Testis (tissue), 3 donors: ENCODE results near the gene SLCO4A1. TPM values are rescaled to one million over a fixed set of nuclear protein-coding genes. Genes with fewer than 3 reads are reported as not detected.

Experiments
- DNase-seq: peaks from one replicate; pipeline ENCODE4 v3.0.0-alpha.2; 2019
- H3K27ac ChIP-seq, 2 donors: fragments of 200-600 bp; sonication (generic); one replicate each; pipeline ENCODE4 v1.5.1; 2019
- H3K27me3 ChIP-seq: fragments of 200-600 bp; sonication (generic); one replicate; pipeline ENCODE4 v1.5.1; 2019
- H3K36me3 ChIP-seq: fragments of 200-600 bp; sonication (generic); one replicate; pipeline ENCODE4 v1.5.1; 2017; ENCODE audit warnings: low read depth; ENCODE audit errors: missing control alignments
- H3K4me1 ChIP-seq: fragments of 200-600 bp; sonication (generic); one replicate; pipeline ENCODE4 v1.5.1; 2019
- H3K4me3 ChIP-seq, 2 donors: fragments of 200-600 bp; sonication (generic); one replicate each; pipeline ENCODE4 v1.5.1; 2017 to 2019
- H3K9me3 ChIP-seq: fragments of 200-600 bp; sonication (generic); one replicate; pipeline ENCODE4 v1.5.1; 2017
- POLR2A ChIP-seq: fragments of 450-650 bp; IDR thresholded peaks from one replicate; pipeline ENCODE4 v1.6.1; 2017; ENCODE audit warnings: antibody characterized with exemption, mild to moderate bottlenecking, moderate library complexity
- WGBS, 2 donors: methylation state at CpG; one replicate each; pipeline ENCODE4 v1.1.5; 2018; 5-methylcytosine and 5-hydroxymethylcytosine counted together
- intact Hi-C: fragments of 100-400 bp; cut with DNase I; formaldehyde crosslinking; loops from one replicate; pipeline ENCODE4 v1.15.1; 2023; ENCODE audit warnings: low total_unique reads
- polyA plus RNA-seq: library from polyadenylated mRNA; stranded (reverse); fragments of 350-450 nt; fragmentation: Illumina TruSeq; extraction: RNeasy Lipid Tissue Mini Kit (QIAGEN cat#74804); gene quantifications from one replicate; pipeline ENCODE4 v1.2.3, GENCODE V29; 2014; ENCODE audit warnings: low read depth, low replicate concordance; ENCODE audit not compliant: insufficient read depth
- total RNA-seq, 2 donors: library from RNA; depleted of rRNA; stranded (reverse); fragments of >200 nt; gene quantifications; one replicate each; pipeline ENCODE4 v1.2.3, GENCODE V29; 2016
- TF ChIP-seq, protein P1 (sequence below), 3 experiments: fragments of 450-650 bp in 2 of 3; fragments of 200-600 bp in 1 of 3; sonication (generic) in 1 of 3; IDR thresholded peaks; one replicate each; pipeline ENCODE4 v1.5.1; 2016 to 2019; ENCODE audit warnings: antibody characterized with exemption in 3 of 3, mild to moderate bottlenecking in 2 of 3, moderate library complexity in 1 of 3

SLCO4A1 gene
- total and polyA plus RNA-seq, 3 donors from 2014 or later: 4.2 to 14.2 (median 9.8) TPM

DNA sequence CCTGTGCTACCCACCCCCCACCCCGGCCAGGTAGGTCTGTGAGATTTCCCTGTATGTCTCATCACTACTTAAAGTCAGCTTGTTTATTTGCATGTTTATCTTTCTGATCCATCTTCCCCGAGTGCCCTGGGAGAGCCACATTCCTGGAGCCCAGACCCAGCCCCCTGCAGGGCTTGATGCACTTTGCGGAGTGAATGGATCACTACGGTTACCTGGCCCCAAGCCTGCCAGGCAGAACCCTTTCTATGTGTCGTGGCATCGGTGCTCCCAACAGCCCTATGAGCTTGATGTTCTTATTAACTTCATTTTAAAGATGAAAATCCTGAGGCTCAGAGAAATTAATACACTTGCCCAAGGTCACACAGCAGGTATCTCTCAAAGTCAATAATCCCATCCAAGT, 13.6 kb upstream of the SLCO4A1 start:
- Histone ChIP-seq H3K27me3 (no peaks in the 10 kb centered on the region), H3K4me3 (no peak overlapping the region), H3K9me3 (no peaks in the 10 kb centered on the region), H3K27ac (no peak overlapping the region), H3K36me3 (no peaks in the 10 kb centered on the region), H3K4me1 (peaks cover 11% of the 10 kb centered on the region)
- intact Hi-C loops: no loop called here
- 85 to 90% methylated on average over 6 of the region's 6 CpGs for WGBS, 2 donors
- no peak for DNase-seq
- no peak for TF ChIP-seq POLR2A
- TF ChIP-seq, protein P1, sequence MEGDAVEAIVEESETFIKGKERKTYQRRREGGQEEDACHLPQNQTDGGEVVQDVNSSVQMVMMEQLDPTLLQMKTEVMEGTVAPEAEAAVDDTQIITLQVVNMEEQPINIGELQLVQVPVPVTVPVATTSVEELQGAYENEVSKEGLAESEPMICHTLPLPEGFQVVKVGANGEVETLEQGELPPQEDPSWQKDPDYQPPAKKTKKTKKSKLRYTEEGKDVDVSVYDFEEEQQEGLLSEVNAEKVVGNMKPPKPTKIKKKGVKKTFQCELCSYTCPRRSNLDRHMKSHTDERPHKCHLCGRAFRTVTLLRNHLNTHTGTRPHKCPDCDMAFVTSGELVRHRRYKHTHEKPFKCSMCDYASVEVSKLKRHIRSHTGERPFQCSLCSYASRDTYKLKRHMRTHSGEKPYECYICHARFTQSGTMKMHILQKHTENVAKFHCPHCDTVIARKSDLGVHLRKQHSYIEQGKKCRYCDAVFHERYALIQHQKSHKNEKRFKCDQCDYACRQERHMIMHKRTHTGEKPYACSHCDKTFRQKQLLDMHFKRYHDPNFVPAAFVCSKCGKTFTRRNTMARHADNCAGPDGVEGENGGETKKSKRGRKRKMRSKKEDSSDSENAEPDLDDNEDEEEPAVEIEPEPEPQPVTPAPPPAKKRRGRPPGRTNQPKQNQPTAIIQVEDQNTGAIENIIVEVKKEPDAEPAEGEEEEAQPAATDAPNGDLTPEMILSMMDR (IDR thresholded peaks at IDR 0.05): no peak

DNA sequence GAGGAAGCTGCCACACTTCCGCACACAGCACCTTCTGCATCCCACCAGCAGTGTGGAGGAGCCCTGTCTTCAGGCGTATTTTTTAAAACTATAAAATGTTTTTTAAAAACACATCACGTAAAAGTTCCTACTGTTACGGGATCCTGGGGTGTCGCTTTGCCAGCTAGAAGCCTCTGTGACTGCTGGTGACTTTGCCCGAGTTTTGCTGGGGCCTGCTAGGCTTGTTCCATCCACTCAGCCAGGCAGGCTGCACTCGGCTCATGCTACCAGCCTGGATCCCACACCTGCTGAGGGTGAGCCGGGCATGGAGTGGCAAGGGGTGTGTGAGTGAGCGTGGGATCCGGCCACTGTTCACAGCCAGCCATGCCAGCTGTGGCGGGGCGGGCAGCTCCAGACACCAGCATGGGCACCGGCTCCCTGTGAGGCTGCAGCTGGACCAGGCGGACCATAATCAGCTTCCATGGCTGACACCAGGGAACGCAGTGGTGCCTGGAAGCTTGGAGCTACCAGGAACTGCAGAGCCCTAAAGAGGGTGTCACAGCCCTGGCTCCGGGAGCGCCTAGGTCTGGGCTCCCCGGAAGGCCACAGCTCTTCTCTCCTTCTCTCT, 12.3 kb upstream of the SLCO4A1 start:
- TF ChIP-seq, protein P1 (IDR thresholded peaks at IDR 0.05): no peak
- TF ChIP-seq POLR2A: no peak
- no peaks in the 10 kb centered on the region for H3K36me3 ChIP-seq
- 90 to 95% methylated on average over 12 to 16 of the region's 18 CpGs for WGBS, 2 donors
- H3K4me3 ChIP-seq: no peak overlapping the region
- H3K27me3 ChIP-seq: no peaks in the 10 kb centered on the region
- no peaks in the 10 kb centered on the region for H3K9me3 ChIP-seq
- intact Hi-C loops: no loop called here
- H3K27ac ChIP-seq: no peak overlapping the region
- no peaks in the 10 kb centered on the region for H3K4me1 ChIP-seq
- no peak for DNase-seq

DNA sequence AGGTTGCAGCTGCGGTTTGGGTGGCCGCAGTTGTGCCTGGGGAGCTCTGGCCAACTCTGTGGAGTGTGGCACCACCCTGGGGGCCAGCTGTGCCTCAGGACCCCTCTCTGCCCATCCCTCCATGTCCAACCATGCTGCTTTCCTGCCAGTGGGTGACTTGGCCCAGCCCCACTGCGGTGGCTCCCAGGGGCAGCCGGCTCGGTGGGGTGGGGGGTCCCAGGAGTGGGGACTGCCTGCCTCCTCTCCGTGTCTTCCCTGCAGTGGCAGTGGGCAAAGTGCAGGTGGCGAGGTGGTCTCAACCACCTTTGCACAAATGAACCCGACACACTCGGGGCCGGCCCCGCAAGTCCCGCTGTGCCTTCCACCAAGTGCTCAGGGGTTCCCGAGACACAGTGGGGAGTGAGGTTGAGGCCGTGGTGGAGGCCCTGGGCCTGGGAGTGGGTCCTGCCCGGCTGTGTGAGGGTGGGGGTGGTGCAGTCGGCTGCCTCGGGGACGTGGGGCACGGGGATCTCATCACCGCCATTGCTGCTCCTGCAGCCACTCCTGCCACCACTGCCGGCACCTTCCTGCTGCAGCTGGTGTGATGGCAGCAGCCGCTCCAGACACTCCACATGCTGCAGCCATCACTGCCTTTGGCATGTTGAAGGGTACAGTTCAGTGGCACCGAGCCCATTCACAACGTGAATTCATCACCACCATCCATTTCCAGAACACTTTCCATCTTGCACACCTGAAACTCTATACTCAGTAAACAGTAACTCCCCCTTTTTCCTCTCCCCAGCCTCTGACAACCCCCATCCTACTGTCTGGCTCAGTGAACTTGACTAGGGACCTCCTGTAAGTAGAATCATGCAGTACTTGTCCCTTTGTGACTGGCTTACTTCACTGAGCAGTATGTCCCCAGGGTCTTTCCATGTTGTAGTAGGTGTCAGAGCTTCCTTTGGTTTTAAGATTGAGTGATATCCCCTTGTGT, 10.7 kb upstream of the SLCO4A1 start:
- TF ChIP-seq POLR2A: no peak
- TF ChIP-seq, protein P1 (IDR thresholded peaks at IDR 0.05): no peak
- no peak overlapping the region for H3K4me3 ChIP-seq
- no peaks in the 10 kb centered on the region for H3K9me3 ChIP-seq
- intact Hi-C loops: no loop called here
- H3K4me1 ChIP-seq: no peaks in the 10 kb centered on the region
- H3K27me3 ChIP-seq: no peaks in the 10 kb centered on the region
- DNase-seq: no peak
- 88 to 93% methylated on average over 5 to 24 of the region's 24 CpGs for WGBS, 2 donors
- no peaks in the 10 kb centered on the region for H3K36me3 ChIP-seq
- H3K27ac ChIP-seq: no peak overlapping the region

DNA sequence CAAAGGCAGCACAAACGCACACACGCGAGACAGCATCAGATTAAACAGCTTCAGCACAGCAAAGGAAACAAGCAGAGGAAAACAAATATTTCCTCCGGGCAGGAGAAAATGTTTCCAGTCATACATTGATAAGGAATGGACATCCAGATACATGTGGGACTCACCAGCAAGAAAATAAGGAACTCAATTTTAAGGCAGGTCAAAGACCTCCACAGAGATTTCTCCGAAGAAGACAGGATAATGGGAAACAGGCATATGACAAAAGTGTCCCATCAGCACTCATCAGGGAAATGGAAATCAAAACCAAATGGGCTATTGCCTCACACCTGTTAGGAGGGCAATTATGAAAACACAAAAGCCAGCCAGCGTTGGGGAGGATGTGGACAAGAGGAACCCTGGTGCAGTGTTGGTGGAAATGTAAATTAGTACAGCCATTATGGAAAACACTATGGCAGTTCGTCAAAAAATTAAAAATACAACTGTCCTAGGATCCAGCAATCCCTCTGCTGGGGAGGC, 9.7 kb upstream of the SLCO4A1 start:
- H3K27ac ChIP-seq: no peak overlapping the region
- no peaks in the 10 kb centered on the region for H3K36me3 ChIP-seq
- WGBS, 2 donors: 51 to 53% methylated on average over 7 of the region's 7 CpGs
- no peak for DNase-seq
- no peaks in the 10 kb centered on the region for H3K9me3 ChIP-seq
- intact Hi-C loops: no loop called here
- H3K4me3 ChIP-seq: no peak overlapping the region
- no peaks in the 10 kb centered on the region for H3K27me3 ChIP-seq
- TF ChIP-seq POLR2A: no peak
- TF ChIP-seq, protein P1 (IDR thresholded peaks at IDR 0.05): no peak
- H3K4me1 ChIP-seq: no peaks in the 10 kb centered on the region
